ENCODE measurements around the gene SH3BP5.

The SH3BP5 gene

DNA sequence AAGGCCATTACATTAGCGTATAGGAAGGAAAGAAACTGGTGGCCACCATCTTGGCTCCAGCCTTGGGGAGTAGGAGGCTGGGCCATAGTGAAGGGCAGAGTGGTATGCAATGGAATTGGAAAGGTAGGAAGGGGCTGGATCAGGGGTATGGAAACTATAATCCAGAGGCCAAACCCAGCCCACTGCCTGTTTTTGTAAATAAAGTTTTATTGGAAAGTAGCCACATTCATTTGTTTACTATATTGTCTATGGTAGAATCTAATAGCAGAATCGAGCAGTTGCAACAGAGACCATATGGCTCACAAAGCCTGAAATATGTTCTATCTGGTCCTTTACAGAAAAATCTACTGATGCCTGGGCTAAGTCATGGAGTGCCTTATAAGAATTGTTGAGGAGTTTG, 14.1 kb upstream of the SH3BP5 start:
- no peak for DNase-seq

- no peak for DNase-seq
Observed at GRCh38 chr3:15345608-15346137, 13.3 kb upstream of the SH3BP5 start.

DNA sequence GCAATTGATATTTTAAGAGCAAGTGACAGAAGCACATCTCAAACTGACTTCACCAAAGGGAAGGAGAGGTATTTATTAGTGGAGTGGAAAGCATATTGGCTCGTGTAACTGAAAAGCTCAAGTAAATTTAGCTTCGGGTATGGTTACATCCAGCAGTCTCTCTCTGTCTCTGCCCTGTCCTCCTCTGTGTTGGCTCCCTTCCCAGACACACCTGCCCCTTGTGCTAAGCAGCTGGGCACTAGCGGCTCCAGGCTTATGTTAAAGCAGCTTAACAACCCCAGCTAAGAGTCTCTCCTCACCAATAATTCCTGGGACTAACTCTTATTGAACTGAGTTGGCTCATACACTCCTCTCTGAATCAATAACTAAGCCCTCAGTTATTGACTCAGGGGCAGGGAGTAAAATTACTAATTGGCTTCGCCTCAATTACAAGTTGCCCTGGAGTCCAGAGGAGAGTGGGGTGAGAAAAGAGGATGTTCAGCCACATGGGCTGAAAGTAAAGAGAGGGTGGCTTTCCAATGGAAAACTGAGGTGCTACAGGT, 12.8 kb upstream of the SH3BP5 start:
- DNase-seq, result no peak

DNA sequence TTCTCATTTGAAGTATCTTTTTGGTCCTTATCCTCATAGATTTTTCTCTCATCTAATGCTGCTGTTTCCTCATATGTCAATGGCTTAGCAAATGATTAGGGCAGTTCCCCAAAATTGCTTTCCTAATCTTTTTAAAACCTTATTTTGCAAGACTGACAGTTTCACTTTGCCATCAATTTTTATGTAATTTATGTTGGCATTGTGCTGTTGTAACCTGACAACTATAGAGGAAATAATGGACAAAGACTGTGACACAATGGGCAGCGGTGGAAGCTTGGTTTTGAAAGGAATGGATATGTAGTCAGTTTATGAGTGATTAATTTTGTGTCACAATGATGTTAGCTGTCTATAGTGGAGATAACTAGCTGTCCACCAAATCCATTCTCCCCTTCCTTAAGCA, 10.6 kb upstream of the SH3BP5 start:
- DNase-seq, result no peak

DNA sequence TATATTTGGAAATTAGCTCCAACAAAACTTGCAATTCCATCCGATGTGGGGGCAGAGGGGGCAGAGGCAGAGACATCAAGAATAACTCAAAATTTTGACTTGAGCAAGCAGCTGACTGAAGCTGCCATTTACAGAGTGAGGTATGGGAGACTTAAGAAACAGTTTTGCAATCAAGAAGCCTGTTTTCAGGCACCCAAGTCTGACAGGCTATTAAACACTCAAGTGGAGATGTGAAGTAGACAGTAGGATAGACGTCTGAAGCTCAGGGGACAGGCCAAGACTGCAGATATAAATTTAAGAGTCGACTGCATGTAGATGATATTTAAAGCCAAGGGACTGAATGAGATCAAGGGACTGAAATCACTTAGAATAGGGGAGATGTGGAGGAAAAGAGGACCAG, 9.9 kb upstream of the SH3BP5 start:
- no peak for DNase-seq

GRCh38 chr3:15341030-15341726, 8.8 kb upstream of the SH3BP5 start:
- DNase-seq, result no peak

- no peak for DNase-seq
Observed at GRCh38 chr3:15339786-15340215, 7.4 kb upstream of the SH3BP5 start.

DNA sequence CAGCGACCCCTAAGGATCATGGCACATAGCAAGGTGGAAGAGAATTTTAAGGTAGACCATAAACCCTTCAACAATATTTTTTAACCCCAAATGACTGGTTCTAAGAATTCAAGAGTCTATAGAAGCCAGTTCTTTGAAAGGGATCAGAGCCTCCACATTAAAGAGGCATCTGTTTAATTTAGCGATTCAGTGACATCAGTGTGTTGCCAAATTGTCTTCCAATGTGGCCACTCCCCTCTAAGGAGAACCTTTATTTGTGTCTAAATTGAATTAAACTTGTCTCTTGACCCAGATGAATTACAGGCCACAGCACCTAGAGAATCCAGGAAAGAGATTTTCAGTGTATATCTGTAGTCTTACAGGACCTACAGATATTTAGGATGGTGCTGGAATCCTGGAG, 6.6 kb upstream of the SH3BP5 start:
- DNase-seq, result no peak

DNA sequence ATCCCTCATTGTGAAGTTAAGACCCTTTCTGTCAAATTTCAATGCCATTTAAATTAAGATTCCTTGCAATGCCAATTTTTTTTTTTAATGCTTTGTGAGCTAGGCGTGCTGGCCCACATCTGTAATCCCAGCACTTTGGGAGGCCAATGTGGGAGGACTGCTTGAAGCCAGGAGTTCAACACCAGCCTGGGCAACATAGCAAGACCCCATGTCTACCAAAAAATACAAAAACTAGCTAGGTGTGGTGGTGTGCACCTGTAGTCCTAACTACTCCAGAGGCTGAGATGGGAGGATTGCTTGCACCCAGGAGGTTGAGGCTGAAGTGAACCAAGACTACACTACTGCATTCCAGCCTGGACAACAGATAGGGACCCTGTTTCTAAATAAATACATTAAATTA, 5.6 kb upstream of the SH3BP5 start:
- DNase-seq, result no peak

DNA sequence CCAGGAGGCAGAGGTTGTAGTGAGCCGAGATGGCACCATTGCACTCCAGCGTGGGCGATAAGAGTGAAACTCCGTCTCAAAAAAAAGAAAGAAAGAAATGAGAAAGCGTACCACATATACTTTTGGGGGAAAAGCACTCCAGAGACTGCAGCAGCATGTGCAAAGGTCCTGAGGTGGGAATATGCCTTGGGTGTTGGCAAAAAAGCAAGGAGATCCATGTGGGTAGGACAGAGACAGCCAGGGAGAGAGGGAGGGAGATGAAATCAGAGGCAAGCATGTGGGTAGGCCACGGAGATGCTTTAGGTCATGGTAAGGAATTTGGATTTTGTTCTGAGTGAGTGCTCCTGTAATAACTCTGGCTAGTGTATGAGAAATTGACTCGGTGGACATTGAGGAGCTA, 3.7 kb upstream of the SH3BP5 start:
- DNase-seq, result no peak

DNA sequence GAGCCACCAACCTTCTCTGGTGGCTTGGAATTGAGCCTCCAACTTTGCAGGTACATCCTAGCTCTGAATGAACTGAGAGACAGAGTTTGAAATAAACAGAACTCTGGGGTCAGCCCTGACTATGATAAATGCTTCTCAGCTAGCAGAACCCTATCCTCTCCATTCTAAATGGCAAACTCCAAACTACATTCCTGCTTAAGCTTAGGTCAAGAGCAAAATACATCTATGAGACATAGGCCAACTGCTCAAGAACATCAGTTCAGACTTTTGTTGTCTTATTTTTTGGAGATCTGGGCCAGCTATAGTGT, 1.5 kb upstream of the SH3BP5 start:
- DNase-seq, result no peak

DNA sequence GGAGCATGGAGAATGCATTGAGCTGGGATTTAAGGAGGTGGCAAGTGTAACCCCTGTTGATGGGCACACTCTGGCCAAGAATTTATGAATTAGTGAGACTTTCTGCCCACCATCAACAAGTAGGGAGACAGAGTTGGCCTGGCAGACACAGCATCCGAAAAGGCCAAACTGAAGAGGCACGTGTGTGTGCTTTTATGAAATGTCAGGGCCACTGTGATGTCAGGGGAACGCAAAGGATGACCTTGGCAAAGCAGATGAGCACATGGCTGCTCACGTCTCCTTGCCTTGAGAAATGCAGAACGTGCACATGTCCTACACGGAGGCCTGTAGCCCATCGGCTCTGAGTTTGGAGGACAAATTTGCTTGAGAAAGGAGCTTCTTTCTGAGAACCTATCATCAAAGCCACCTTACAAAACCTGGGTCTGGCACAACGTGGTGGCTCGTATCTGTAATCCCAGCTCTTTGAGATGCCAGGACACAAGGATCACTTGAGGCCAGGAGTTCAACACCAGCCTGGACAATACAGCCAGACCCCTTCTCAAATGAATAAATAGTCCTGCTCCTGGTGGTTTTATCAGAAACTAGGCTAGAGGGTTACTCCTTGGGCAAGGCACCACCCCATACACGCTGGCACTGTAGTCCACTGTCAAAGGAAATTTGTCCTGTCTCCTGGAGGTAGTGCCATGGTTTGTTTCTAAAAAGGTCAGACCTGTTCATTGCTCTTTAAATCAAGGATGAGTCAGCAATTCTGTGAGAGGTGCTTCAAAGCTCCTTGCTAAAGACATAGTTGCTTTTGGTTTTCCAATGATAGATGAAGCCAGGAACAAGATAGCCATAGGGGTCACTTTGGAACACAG, 941 bp upstream of the SH3BP5 start:
- no peak for DNase-seq

GRCh38 chr3:15331606-15332404, 581 bp downstream of the SH3BP5 start:
- peak; percentile 48 for DNase-seq

DNA sequence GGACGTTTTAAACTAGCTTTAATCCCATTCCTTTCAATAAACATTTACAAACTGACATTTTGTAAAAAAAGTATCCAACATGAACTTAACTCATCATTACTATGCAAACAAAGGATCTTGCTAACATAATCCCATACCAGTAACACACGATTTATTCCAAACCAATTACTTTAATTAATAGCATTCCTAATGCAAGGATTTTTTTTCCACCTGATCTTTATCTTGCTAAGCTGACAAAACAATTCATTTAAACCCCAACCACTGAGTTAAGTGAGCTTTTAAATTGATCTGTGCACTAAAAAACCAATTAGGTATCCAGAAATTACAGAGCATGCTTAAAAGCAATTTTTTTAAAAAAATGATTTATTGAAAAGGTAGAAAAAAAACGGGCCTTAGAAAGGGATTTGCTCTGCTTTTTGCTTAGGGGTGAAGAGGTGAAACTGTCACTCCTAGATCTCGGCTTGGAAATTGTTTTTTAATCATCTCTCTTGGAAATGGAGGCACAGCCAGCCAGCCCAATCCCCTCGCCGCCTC, 1.2 kb downstream of the SH3BP5 start:
- no peak for DNase-seq

DNA sequence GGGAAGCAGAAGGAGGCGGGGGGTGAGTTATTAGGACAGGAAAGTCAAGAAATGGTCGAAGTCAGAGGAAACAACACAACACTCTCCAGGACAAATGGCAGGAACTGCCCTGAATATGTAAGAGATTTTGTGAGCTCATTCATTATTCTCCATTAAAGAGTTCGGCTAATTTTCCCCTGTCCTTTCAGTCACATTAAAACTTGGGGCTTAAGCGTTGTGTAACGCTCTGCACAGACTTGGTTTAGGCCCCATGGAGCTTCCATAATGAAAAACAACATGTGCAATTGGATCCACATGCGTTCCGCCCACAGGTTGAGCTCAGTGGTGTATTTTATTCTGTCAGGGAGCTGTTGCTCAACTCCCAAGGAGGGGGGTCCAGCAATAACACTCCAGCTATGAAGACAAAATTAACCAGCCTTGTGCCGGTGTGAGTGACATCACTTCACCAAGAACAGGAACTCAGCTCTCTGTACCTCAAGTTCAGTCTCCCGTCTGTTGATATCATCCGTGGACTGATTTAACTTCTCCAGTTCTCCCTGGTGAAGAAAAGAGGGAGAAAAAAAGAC, 2.3 kb downstream of the SH3BP5 start:
- DNase-seq, result peak; percentile 79

DNA sequence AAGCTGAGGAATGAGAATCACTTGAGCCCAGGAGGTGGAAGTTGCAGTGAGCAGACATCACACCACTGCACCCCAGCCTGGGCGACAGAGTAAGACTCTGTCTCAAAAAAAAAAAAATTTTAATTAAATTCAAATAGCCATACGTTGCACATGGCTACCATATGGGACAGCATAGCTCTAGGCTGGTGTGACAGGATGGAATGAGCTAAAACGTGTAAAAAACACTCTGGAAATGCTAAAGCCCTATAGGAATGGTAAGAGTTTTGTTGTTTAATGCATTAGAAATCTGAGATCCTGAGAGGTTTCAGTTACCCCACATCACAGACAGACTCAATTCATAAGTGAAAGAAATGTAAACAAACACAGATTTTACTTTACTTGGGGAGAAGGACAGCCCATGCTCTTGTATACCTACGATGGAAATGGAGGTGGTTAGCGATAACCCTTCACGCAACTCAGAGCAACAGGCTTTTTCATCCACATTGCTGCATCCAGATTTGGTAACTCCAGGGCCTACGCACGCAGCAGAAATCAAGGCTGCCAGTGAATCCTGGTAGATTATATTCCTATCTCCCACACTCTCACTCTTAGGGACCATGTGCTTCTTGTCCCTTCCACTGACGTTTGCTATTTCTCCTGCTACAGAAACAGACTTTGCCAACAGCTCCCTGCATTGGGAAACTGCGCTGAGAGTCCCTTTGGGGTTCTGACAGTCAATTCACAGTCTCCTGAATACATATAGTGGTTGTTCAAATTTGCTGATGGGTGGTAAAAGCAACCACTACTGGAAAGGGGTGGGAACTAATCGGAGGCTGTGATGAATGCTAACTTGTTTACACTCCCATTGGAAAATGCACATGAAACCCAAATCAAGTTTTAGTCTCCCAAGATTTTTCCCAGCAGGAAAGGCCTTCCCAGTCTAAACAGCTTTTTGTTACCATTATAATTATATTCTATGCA, 3.1 kb downstream of the SH3BP5 start:
- no peak for DNase-seq

DNA sequence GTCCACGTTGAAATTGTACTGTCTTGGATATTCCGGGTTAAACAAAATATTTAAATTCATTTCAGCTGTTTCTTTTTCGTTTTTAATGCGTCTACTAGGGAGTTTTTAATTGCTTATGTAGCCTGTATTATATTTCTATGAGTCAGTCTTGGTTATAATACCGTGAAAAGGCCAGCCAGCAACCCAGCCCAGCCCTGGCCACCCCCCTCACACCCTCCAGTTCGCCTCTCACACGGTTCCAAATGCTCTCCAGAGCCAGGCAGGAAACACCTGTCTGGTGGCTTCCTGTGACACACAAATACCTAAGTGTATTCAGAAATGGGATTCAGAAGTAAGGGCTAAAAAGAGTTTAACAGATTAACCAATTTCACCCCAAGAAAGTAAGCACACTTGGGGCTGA, 4.4 kb downstream of the SH3BP5 start:
- DNase-seq, result peak; percentile 70

- DNase-seq, result no peak
Observed at GRCh38 chr3:15326673-15327072, 5.7 kb downstream of the SH3BP5 start.

DNA sequence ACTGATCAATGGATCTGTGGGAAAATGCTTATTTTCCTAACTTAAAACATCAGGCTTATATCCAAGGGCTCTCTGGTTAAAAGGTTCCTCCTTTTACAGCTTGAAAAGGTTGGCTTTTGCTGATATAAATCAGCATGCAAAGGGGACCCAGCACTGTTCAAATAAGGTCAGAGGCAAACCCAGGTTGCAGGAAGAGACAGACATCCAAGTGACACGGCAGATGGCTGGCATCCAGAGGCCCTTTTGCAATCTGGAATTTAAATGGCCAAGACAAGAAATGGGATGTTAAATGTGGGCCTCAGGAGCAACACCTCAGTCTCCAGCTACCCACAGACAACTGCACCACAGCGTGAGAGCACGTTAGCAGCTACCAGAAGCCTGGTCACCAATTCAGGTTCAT, 6.3 kb downstream of the SH3BP5 start:
- DNase-seq, result no peak

- DNase-seq, result peak; percentile 48
Observed at GRCh38 chr3:15325228-15325627, 7.2 kb downstream of the SH3BP5 start.

- DNase-seq, result no peak
Observed at GRCh38 chr3:15324379-15324808, 8.0 kb downstream of the SH3BP5 start.
